Kidney (tissue), 14 donors: ENCODE data around the gene BNIP3. TPM values are rescaled to one million over a fixed set of nuclear protein-coding genes. Genes with fewer than 3 reads are reported as not detected.

ENCODE experiments used
- DNase-seq, 5 donors: peaks; one replicate each; pipeline ENCODE4 v3.0.0-alpha.2; 2013 to 2020
- FAIRE-seq: peaks from 2 replicates; lab custom pipeline; 2012; peaks lifted over from hg19 to GRCh38; lab: Jason Lieb, UNC
- H3K27ac ChIP-seq, 2 donors: one replicate each; pipeline ENCODE4 v1.7.0; 2013; ENCODE audit warnings: low read depth in 2 of 2, low read length in 2 of 2, inconsistent platforms in 1 of 2
- H3K27me3 ChIP-seq: one replicate; pipeline ENCODE4 v1.7.1; 2013; ENCODE audit warnings: low read length, inconsistent platforms; ENCODE audit not compliant: control insufficient read depth, insufficient read depth
- H3K36me3 ChIP-seq, 3 donors: one replicate each; pipeline versions ENCODE4 v1.7.0 to v1.7.1; 2013; ENCODE audit warnings: low read length in 3 of 3, control low read depth in 1 of 3, inconsistent platforms in 1 of 3; ENCODE audit not compliant: insufficient read depth in 3 of 3, control insufficient read depth in 2 of 3
- H3K4me1 ChIP-seq, 3 donors: one replicate each; pipeline versions ENCODE4 v1.7.0 to v1.7.1; 2013; ENCODE audit warnings: low read length in 3 of 3, inconsistent platforms in 1 of 3, low read depth in 1 of 3; ENCODE audit not compliant: control insufficient read depth in 2 of 3, insufficient read depth in 2 of 3
- H3K4me3 ChIP-seq, 3 donors: one replicate each; pipeline versions ENCODE4 v1.7.0 to v1.8.1; 2013; ENCODE audit warnings: low read length in 3 of 3, control low read depth in 1 of 3, inconsistent platforms in 1 of 3
- H3K9ac ChIP-seq, 3 donors: one replicate each; pipeline versions ENCODE4 v1.7.0 to v1.7.1; 2013; ENCODE audit warnings: low read length in 3 of 3, control low read depth in 1 of 3, inconsistent platforms in 1 of 3
- H3K9me3 ChIP-seq, 3 donors: one replicate each; pipeline versions ENCODE4 v1.7.0 to v1.7.1; 2013; ENCODE audit warnings: low read length in 3 of 3, control low read depth in 1 of 3, inconsistent platforms in 1 of 3; ENCODE audit not compliant: control insufficient read depth in 2 of 3, insufficient read depth in 1 of 3
- intact Hi-C: fragments of 100-400 bp; cut with DNase I; formaldehyde crosslinking; loops from one replicate; pipeline ENCODE4 v1.11.1; 2022
- polyA plus RNA-seq: library from polyadenylated mRNA; stranded (reverse); fragments of 350-450 nt; fragmentation: Illumina TruSeq; extraction: RNeasy Lipid Tissue Mini Kit (QIAGEN cat#74804); gene quantifications from one replicate; pipeline ENCODE4 v1.2.3, GENCODE V29; 2014; ENCODE audit warnings: low read depth, low replicate concordance; ENCODE audit not compliant: insufficient read depth
- total RNA-seq: library from RNA; stranded (reverse); fragmentation: NEBNext Ultra II Directional; extraction: Animal tissue kit (Norgen Biotek cat#: 25700); gene quantifications from one replicate; pipeline ENCODE4 v1.2.1, GENCODE V29; 2021
- TF ChIP-seq, protein P1 (sequence below): IDR thresholded peaks from 3 replicates; pipeline ENCODE4 v1.5.1; 2012; ENCODE audit warnings: mild to moderate bottlenecking, moderate library complexity, borderline replicate concordance; ENCODE audit not compliant: insufficient read depth; ENCODE audit errors: extremely low read depth
- donor health status: control.
- donor health status: control.
- donor health status: control.
- donor health status: control.
- donor health status: control.
- donor health status: DM: yes; HTN: yes; CAD: no.
- donor health status: Normal renal cell carcinoma (clear cell type).

The BNIP3 gene
- total and polyA plus RNA-seq, 2 donors from 2014 or later, result 49.6 to 75.4 TPM

DNA sequence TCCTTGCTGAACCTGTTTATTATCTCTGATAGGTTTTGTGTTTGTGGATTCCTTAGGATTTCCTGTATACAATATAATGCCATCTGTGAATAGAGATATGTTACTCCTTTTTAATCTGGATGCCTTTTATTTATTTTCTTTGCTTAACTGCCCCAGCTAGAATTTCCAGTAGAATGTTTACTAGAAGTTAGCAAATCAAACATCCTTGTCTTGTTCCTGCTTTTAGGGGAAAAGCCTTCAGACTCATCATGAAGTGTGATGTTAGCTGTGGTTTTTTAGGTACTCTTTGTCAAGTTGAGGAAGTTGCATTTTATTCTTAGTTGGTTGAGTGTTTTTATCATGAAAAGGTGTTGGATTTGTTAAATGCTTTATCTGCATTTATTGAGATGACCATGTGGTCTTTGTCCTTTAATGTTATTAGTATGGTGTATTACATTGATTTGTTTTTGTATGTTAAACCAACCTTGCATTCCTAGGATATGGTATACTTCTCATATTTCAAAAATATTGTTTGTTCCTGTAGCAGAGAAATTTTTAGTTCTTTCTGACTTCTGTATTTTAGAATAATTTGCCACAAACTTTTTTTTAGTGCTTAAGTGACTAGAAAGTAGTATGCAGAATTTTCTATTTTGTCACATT, 56.6 kb downstream of the BNIP3 start:
- Histone ChIP-seq H3K36me3 (peaks cover 0 to 2% (median 0%) of the 10 kb centered on the region in 3 donors), H3K4me1 (peaks cover 0 to 31% (median 14%) of the 10 kb centered on the region in 3 donors), H3K27me3 (no peaks in the 10 kb centered on the region), H3K27ac (no peak overlapping the region), H3K9me3 (peaks cover 0 to 5% (median 0%) of the 10 kb centered on the region in 3 donors), H3K4me3 (no peak overlapping the region), H3K9ac (no peak overlapping the region)
- intact Hi-C loops, result no loop called here
- no peak for FAIRE-seq
- TF ChIP-seq, protein P1, sequence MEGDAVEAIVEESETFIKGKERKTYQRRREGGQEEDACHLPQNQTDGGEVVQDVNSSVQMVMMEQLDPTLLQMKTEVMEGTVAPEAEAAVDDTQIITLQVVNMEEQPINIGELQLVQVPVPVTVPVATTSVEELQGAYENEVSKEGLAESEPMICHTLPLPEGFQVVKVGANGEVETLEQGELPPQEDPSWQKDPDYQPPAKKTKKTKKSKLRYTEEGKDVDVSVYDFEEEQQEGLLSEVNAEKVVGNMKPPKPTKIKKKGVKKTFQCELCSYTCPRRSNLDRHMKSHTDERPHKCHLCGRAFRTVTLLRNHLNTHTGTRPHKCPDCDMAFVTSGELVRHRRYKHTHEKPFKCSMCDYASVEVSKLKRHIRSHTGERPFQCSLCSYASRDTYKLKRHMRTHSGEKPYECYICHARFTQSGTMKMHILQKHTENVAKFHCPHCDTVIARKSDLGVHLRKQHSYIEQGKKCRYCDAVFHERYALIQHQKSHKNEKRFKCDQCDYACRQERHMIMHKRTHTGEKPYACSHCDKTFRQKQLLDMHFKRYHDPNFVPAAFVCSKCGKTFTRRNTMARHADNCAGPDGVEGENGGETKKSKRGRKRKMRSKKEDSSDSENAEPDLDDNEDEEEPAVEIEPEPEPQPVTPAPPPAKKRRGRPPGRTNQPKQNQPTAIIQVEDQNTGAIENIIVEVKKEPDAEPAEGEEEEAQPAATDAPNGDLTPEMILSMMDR, result no peak
- no peak for DNase-seq

DNA sequence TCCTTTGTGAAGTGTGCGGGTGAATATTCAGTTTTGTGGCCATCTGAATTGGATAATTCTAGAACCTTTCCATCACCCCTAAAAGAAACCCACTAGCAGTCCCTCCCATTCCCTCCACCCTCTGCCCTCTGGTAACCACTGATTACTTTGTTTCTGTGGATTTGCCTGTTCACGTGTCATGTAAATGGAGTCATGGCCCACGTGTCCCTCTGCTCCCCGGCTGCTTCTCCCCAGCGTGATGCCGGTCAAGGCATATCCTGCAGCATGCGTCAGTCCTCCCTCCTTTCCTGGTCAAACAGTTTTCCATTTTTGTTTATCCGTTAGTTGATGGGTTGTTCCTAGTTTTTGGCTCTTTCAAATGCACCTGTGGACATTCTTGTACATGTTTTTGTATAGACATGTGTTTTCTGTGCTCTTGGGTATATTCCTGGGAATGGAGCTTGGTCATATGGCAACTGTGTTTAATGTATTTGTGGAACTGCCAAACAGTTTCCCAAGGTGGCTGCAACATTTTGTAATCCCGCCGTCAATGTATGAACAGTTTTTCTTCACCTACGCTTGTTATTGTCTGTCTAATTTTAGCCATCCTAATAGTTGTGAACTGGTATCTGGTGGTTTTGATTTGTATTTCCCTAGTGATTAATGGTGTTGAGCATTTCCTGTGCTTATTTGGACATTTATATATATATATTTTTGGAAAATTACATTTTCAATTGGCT, 58.5 kb downstream of the BNIP3 start:
- no peaks in the 10 kb centered on the region for H3K27me3 ChIP-seq
- H3K4me3 ChIP-seq, result no peak overlapping the region
- intact Hi-C loops, result no loop called here
- H3K9ac ChIP-seq, result no peak overlapping the region
- peaks cover 0 to 2% (median 0%) of the 10 kb centered on the region in 3 donors for H3K36me3 ChIP-seq
- H3K4me1 ChIP-seq, result peaks cover 0 to 21% (median 9%) of the 10 kb centered on the region in 3 donors
- H3K9me3 ChIP-seq, result peaks cover 0 to 5% (median 0%) of the 10 kb centered on the region in 3 donors
- DNase-seq (peak in 2 of 5 donors; percentile 17 to 22), FAIRE-seq (no peak)
- H3K27ac ChIP-seq, result no peak overlapping the region
- TF ChIP-seq, protein P1, result no peak

DNA sequence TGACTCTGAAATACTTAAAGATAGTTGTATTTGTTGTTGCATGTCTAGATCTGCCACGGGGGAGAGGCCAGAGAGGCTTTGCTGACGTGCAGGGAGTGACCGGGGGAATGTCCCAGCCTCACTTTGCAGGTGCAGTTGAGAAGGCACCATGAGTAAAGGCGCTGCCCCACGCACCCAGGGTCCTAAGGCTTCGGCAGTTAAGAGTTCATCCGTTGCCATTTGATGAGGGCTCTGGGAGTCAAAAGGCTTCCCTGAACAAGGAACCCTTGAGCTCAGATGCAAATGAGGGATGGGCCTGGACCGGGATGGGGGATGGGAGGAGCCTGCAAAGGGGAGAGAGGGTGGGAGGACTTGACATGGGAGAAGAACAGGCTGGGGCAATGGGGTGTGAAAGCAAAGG, 60.5 kb downstream of the BNIP3 start:
- H3K9me3 ChIP-seq, result peaks cover 0 to 5% (median 0%) of the 10 kb centered on the region in 3 donors
- no peaks in the 10 kb centered on the region for H3K36me3 ChIP-seq
- H3K4me3 ChIP-seq, result no peak overlapping the region
- H3K27ac ChIP-seq, result no peak overlapping the region
- TF ChIP-seq, protein P1, result no peak
- DNase-seq, result peak; percentile 49 to 83 (median 80)
- H3K27me3 ChIP-seq, result no peaks in the 10 kb centered on the region
- peaks cover 0 to 11% (median 5%) of the 10 kb centered on the region in 3 donors for H3K4me1 ChIP-seq
- no peak overlapping the region for H3K9ac ChIP-seq
- FAIRE-seq, result no peak
- intact Hi-C loops, result no loop called here
